Nephron (organoid): ENCODE results near the gene HS3ST1.
A peak's percentile ranks its signal among the peaks of the same experiment; 100 is the strongest.

Experiments used
- H3K27ac Mint-ChIP-seq, 3 experiments: 2 replicates each; pipeline ENCODE4 v1.8.0; 2020; ENCODE audit warnings: mixed read lengths in 3 of 3, mild to moderate bottlenecking in 2 of 3, moderate library complexity in 1 of 3
- H3K27me3 Mint-ChIP-seq: 2 replicates; pipeline ENCODE4 v1.8.0; 2021; ENCODE audit warnings: low read depth, mild to moderate bottlenecking, moderate library complexity, mixed read lengths
- H3K36me3 Mint-ChIP-seq: 2 replicates; pipeline ENCODE4 v1.8.0; 2020; ENCODE audit warnings: low read depth, mixed read lengths
- H3K4me1 Mint-ChIP-seq: 2 replicates; pipeline ENCODE4 v1.8.0; 2020; ENCODE audit warnings: mixed read lengths
- H3K4me3 Mint-ChIP-seq, 3 experiments: 2 replicates each; pipeline ENCODE4 v1.8.0; 2020; ENCODE audit warnings: mild to moderate bottlenecking in 3 of 3, mixed read lengths in 3 of 3, moderate library complexity in 2 of 3
- H3K9me3 Mint-ChIP-seq: 2 replicates; pipeline ENCODE4 v1.8.0; 2020; ENCODE audit warnings: mixed read lengths
- CTCF ChIP-seq, 3 experiments: fragments of 200-600 bp; sonication (generic); IDR thresholded peaks; one replicate each; pipeline ENCODE4 v1.5.0; 2021; ENCODE audit warnings: antibody characterized with exemption in 3 of 3; ENCODE audit not compliant: unreplicated experiment in 3 of 3

Gene HS3ST1

GRCh38 chr4:11426003-11426402, 2.7 kb downstream of the HS3ST1 start:
- no peak for TF ChIP-seq CTCF (IDR thresholded peaks at IDR 0.05; ENCODE audit: unreplicated experiment in 3 of 3)
- Mint-ChIP-seq H3K9me3 (no peaks in the 10 kb centered on the region), H3K27me3 (peaks cover 68% of the 10 kb centered on the region), H3K4me3 (peak overlapping the region; percentile 13 to 57 (median 23)), H3K4me1 (peaks cover 40% of the 10 kb centered on the region), H3K27ac (no peak overlapping the region), H3K36me3 (no peaks in the 10 kb centered on the region)

- no peak overlapping the region for H3K27ac Mint-ChIP-seq
- H3K4me3 Mint-ChIP-seq, result no peak overlapping the region
- no peaks in the 10 kb centered on the region for H3K9me3 Mint-ChIP-seq
- TF ChIP-seq CTCF (IDR thresholded peaks at IDR 0.05; ENCODE audit: unreplicated experiment in 3 of 3), result no peak
- H3K27me3 Mint-ChIP-seq, result peaks cover 57% of the 10 kb centered on the region
- H3K36me3 Mint-ChIP-seq, result no peaks in the 10 kb centered on the region
- peaks cover 43% of the 10 kb centered on the region for H3K4me1 Mint-ChIP-seq
Observed at GRCh38 chr4:11424856-11425255, 3.8 kb downstream of the HS3ST1 start.

- peak; percentile 39 to 61 (median 48) for TF ChIP-seq CTCF (IDR thresholded peaks at IDR 0.05; ENCODE audit: unreplicated experiment in 3 of 3)
- no peaks in the 10 kb centered on the region for H3K36me3 Mint-ChIP-seq
- peaks cover 43% of the 10 kb centered on the region for H3K4me1 Mint-ChIP-seq
- no peak overlapping the region for H3K27ac Mint-ChIP-seq
- no peaks in the 10 kb centered on the region for H3K9me3 Mint-ChIP-seq
- H3K4me3 Mint-ChIP-seq, result peak overlapping the region in 1 of 3 experiments; percentile 66
- H3K27me3 Mint-ChIP-seq, result peaks cover 48% of the 10 kb centered on the region
Observed at GRCh38 chr4:11424000-11424399, 4.7 kb downstream of the HS3ST1 start.

- Mint-ChIP-seq H3K4me1 (peaks cover 43% of the 10 kb centered on the region), H3K36me3 (no peaks in the 10 kb centered on the region), H3K9me3 (no peaks in the 10 kb centered on the region), H3K27me3 (peaks cover 43% of the 10 kb centered on the region), H3K4me3 (no peak overlapping the region), H3K27ac (peak overlapping the region in 1 of 3 experiments; percentile 4)
- no peak for TF ChIP-seq CTCF (IDR thresholded peaks at IDR 0.05; ENCODE audit: unreplicated experiment in 3 of 3)
Observed at GRCh38 chr4:11423465-11423864, 5.2 kb downstream of the HS3ST1 start.

- peak overlapping the region in 1 of 3 experiments; percentile 25 for H3K27ac Mint-ChIP-seq
- TF ChIP-seq CTCF (IDR thresholded peaks at IDR 0.05; ENCODE audit: unreplicated experiment in 3 of 3), result no peak
Observed at GRCh38 chr4:11421116-11421515, 7.6 kb downstream of the HS3ST1 start.

GRCh38 chr4:11420327-11420726, 8.4 kb downstream of the HS3ST1 start:
- Mint-ChIP-seq H3K9me3 (no peaks in the 10 kb centered on the region), H3K36me3 (no peaks in the 10 kb centered on the region), H3K27ac (no peak overlapping the region), H3K4me1 (peaks cover 26% of the 10 kb centered on the region), H3K4me3 (no peak overlapping the region), H3K27me3 (peaks cover 17% of the 10 kb centered on the region)
- TF ChIP-seq CTCF (IDR thresholded peaks at IDR 0.05; ENCODE audit: unreplicated experiment in 3 of 3), result no peak

More at GRCh38 chr4:11421116-11421515, 7.6 kb downstream of the HS3ST1 start:
- no peaks in the 10 kb centered on the region for H3K9me3 Mint-ChIP-seq
- H3K27me3 Mint-ChIP-seq, result peaks cover 25% of the 10 kb centered on the region
- H3K4me1 Mint-ChIP-seq, result peaks cover 26% of the 10 kb centered on the region
- H3K4me3 Mint-ChIP-seq, result no peak overlapping the region
- H3K36me3 Mint-ChIP-seq, result no peaks in the 10 kb centered on the region
